Measurements from ENCODE around the gene MIER2. TPM values are rescaled to one million over a fixed set of nuclear protein-coding genes. Genes with fewer than 3 reads are reported as not detected.

MIER2 gene
- total and polyA plus RNA-seq, 10 donors: 19.2 to 66.5 (median 30.7) TPM

DNA sequence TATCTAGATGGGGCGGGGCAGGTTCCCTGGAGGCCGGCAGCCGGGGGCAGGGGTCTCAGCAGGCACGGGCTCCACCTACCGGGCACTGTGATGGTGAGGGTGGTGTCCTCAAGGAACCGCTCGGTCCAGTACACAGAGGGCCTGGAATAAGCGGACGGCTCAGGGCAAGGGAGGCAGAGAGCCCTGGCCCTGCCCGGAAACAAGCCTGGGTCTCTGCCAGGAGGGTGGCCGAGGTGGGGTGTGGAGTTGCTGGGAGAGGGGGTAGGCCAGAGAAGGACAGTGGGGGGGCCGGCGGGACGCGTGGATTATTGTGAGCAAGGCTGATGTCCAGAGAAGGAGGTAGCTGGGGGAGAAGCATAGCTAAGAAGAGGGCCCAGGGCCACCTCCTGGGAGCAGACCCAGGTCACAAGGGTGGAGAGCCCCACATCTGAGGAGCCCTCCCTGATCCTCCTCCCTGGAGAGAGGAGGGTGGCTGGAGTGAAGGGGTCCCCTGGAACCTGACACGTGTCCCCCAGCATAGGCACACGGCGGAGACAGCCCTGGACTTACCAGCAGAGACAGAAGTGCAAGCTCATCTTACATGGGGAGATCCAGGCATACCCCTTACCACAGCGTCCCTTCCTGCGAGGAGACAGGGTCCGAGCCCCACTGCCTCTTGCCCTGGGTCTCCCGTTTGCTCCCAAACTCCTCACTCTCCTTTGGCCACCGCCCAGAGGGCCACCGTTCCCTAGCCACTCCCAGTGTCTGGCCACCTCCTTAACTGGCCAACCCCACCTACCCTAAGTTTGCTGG lies 29.0 kb upstream of the MIER2 start:
- peak; percentile 41 for DNase-seq
- WGBS, 5 donors: 79 to 90% (median 81%) methylated on average over 24 of the region's 24 CpGs

DNA sequence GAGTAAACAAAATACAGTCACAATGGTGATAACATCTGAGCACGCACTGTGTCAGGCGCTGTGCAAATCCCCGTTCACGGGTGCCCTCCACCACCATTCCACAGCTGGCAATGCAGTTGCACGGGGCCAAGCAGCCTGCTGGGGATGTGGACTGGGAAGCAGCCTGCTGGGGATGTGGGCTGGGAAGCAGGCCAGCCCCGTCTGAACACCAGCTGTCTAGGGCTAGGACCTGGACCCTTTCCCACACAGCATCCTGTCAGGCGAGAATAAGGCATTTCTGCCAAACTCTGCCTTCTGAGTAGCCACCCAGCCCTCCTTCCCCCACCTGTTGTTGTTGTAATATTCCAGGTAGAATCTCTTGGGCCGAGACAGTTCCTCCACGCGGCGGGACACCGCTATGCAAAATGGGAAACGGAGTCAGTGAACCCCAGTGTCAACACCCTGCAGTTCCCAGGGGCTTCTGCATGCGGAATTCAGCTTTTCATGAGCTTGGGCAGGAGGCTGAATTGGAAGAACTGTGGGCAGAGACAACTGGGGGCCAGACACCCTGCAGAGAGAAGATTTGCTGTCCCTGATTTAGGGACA lies 27.8 kb upstream of the MIER2 start:
- no peaks in the 10 kb centered on the region for H3K36me3 ChIP-seq
- H3K9me3 ChIP-seq: no peaks in the 10 kb centered on the region
- intact Hi-C loops (cut with DNase I; ENCODE audit: low total_unique reads): no loop called here
- H3K27me3 ChIP-seq (replicated peaks in 1 of 7): peaks cover 0 to 74% (median 0%) of the 10 kb centered on the region in 7 donors
- 63 to 66% (median 64%) methylated on average over 13 to 14 of the region's 14 CpGs for WGBS, 5 donors
- no peak for TF ChIP-seq POLR2A (IDR thresholded peaks at IDR 0.05)
- TF ChIP-seq POLR2AphosphoS5 (IDR thresholded peaks at IDR 0.05): peak in 1 of 3 donors; percentile 7
- DNase-seq: peak; percentile 40
- no peak overlapping the region for H3K4me3 ChIP-seq
- no peaks in the 10 kb centered on the region for H3K4me1 ChIP-seq
- no peak overlapping the region for H3K27ac ChIP-seq

More for the DNA sequence above, 29.0 kb upstream of the MIER2 start:
- H3K9me3 ChIP-seq: no peaks in the 10 kb centered on the region
- no peaks in the 10 kb centered on the region for H3K4me1 ChIP-seq
- H3K4me3 ChIP-seq: no peak overlapping the region
- H3K27ac ChIP-seq: no peak overlapping the region
- H3K27me3 ChIP-seq (replicated peaks in 1 of 7): peaks cover 0 to 70% (median 0%) of the 10 kb centered on the region in 7 donors
- intact Hi-C loops (cut with DNase I; ENCODE audit: low total_unique reads): no loop called here
- TF ChIP-seq, protein P1, sequence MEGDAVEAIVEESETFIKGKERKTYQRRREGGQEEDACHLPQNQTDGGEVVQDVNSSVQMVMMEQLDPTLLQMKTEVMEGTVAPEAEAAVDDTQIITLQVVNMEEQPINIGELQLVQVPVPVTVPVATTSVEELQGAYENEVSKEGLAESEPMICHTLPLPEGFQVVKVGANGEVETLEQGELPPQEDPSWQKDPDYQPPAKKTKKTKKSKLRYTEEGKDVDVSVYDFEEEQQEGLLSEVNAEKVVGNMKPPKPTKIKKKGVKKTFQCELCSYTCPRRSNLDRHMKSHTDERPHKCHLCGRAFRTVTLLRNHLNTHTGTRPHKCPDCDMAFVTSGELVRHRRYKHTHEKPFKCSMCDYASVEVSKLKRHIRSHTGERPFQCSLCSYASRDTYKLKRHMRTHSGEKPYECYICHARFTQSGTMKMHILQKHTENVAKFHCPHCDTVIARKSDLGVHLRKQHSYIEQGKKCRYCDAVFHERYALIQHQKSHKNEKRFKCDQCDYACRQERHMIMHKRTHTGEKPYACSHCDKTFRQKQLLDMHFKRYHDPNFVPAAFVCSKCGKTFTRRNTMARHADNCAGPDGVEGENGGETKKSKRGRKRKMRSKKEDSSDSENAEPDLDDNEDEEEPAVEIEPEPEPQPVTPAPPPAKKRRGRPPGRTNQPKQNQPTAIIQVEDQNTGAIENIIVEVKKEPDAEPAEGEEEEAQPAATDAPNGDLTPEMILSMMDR (IDR thresholded peaks at IDR 0.05 in 8 of 11, conservative IDR thresholded peaks at IDR 0.05 in 3 of 11): no peak
- no peaks in the 10 kb centered on the region for H3K36me3 ChIP-seq

DNA sequence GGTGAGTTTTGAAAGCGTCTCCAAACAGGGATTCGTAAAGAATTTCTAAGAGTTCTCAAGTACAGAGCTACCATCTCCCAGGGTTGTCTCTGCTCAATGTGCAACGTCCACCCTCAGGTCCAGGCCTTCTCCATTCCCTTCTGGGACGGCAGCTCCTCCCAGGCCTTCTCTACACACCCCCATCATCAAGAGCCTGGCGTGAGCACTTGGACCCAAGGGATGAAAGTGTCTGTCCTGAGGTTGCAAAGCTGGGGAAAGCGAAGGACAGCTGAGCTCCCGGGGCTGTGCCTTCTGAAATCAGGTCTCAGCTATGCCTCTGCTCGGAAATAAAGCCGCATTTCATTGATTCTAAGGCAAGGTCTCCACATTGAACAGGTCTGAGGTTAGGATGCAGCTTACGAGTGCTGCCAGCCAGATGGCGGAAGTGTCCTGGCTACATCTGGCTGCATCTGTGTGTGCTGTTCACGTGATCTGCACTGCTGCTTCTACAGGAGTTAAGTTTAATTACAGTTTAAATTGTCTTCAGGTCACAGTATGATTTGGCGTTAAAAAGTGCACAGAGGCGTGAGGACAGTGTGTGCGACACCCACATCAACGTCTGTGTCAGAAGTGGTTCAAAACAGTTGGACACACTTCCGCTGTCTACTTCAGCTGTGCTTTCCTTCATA lies 27.0 kb upstream of the MIER2 start:
- H3K36me3 ChIP-seq: no peaks in the 10 kb centered on the region
- peak; percentile 18 for DNase-seq
- intact Hi-C loops (cut with DNase I; ENCODE audit: low total_unique reads): no loop called here
- WGBS, 5 donors: 59 to 71% (median 66%) methylated on average over 17 of the region's 17 CpGs
- H3K4me3 ChIP-seq: no peak overlapping the region
- no peaks in the 10 kb centered on the region for H3K4me1 ChIP-seq
- H3K27me3 ChIP-seq (replicated peaks in 1 of 7): peaks cover 0 to 81% (median 0%) of the 10 kb centered on the region in 7 donors
- TF ChIP-seq POLR2A (IDR thresholded peaks at IDR 0.05): no peak
- no peaks in the 10 kb centered on the region for H3K9me3 ChIP-seq
- H3K27ac ChIP-seq: no peak overlapping the region

DNA sequence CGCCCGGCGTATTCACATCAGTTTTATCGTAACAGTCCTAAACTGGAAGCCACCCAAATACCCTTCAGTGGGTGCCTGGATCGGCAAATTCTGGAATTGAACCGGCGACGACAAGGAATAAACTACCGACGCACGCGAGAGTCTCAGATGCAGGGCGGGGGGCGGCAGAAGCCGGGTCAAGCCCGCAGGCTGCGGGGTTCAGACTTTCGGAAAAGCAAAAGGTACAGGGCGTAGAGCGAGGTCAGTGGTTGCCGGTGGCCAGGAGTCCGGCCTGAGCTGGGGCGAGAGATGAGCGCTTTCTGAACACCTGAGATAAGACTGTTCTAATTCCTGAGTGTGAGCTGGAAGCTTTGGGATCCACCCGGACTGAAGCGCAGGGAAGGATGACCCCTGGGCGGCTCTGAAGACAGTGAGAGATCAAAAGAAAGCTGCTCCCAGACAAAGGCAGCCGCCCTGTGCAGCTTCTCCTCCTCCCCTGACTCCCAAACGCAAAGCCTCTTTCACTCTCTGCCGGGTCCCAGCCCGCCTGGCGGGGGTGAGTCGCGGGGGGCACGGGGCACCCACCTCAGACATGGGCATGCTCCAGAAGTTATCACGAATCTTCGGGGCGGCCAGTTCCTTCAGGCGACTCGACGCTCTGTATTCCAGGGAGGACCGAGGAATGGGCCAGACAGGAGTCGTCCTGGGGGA lies 26.2 kb upstream of the MIER2 start:
- H3K4me3 ChIP-seq: no peak overlapping the region
- intact Hi-C loops (cut with DNase I; ENCODE audit: low total_unique reads): no loop called here
- WGBS, 5 donors: 90 to 94% (median 92%) methylated on average over 28 to 43 of the region's 43 CpGs
- H3K36me3 ChIP-seq: no peaks in the 10 kb centered on the region
- H3K4me1 ChIP-seq: no peaks in the 10 kb centered on the region
- DNase-seq: peak; percentile 39
- H3K27ac ChIP-seq: no peak overlapping the region
- H3K9me3 ChIP-seq: no peaks in the 10 kb centered on the region
- peaks cover 0 to 77% (median 0%) of the 10 kb centered on the region in 7 donors for H3K27me3 ChIP-seq (replicated peaks in 1 of 7)
- no peak for TF ChIP-seq POLR2A (IDR thresholded peaks at IDR 0.05)
- TF ChIP-seq POLR2AphosphoS5 (IDR thresholded peaks at IDR 0.05): no peak

DNA sequence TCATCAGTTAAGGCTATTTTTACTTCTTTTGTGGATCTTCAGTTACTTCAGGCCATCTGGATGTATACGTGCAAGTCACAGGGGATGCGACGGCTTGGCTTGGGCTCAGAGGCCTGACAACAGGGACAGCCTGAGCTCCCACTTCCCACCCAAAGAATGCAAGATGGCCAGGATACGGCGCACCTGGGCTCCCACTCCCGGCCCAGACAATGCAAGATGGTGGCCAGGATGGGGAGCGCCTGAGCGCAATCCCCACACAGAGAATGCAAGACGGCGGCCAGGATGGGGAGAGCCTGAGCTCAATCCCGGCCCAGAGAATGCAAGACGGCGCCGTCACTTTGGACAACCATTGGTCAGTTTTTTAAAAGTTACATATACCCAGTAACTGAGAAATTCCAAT lies 25.3 kb upstream of the MIER2 start:
- TF ChIP-seq POLR2A (IDR thresholded peaks at IDR 0.05) (no peak), POLR2AphosphoS5 (IDR thresholded peaks at IDR 0.05) (no peak)
- TF ChIP-seq, protein P1 (IDR thresholded peaks at IDR 0.05 in 8 of 11, conservative IDR thresholded peaks at IDR 0.05 in 3 of 11): no peak
- Histone ChIP-seq H3K36me3 (no peaks in the 10 kb centered on the region), H3K4me1 (no peaks in the 10 kb centered on the region), H3K9me3 (no peaks in the 10 kb centered on the region), H3K27me3 (replicated peaks in 1 of 7) (peaks cover 0 to 77% (median 0%) of the 10 kb centered on the region in 7 donors), H3K27ac (no peak overlapping the region), H3K4me3 (no peak overlapping the region)
- intact Hi-C loops (cut with DNase I; ENCODE audit: low total_unique reads): no loop called here
- peak; percentile 37 for DNase-seq
- WGBS, 5 donors: 93 to 95% (median 94%) methylated on average over 14 of the region's 14 CpGs
